GM18507 (cell line): ENCODE data around the gene HOXA7.

Experiments
- DNase-seq: peaks from one replicate; pipeline ENCODE4 v3.0.0; 2011; ENCODE audit warnings: low read depth; ENCODE audit not compliant: insufficient read length; ENCODE audit errors: extremely low spot score
- FAIRE-seq: peaks from 2 replicates; lab custom pipeline; 2011; peaks lifted over from hg19 to GRCh38; lab: Jason Lieb, UNC

HOXA7 gene

DNA sequence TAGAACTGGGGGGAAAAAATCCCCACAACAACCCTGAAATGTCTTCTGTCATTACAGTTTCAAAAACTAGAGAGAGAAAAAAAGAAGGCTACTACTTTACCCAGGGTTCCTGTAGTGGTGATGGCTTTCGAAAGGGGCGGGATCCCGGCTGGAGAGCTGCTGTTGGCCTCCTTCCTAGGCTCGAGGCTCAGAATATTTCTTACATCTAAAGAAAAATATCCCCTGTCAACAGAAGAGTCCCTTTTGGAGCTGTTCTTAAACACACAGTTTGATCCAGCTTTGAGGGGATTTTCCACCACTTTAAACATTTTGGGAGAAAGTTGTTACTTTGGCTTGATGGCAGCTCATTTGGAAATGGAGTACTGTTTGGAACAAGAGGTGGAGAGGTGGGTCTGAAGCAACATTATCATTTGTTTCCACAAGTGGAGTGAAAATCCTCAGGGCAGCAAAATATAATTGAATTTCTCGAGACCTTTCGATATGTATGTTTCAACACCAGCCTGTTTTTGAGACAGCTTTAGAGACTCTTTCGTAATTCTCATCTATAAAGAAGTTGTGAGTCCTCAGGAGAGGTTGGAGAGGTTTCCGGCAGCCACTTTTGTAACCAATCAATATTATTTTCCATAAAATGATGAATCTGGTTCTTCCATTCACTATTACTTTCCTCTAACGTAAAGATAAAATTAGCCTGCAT lies 38.4 kb upstream of the HOXA7 start:
- DNase-seq = no peak
- FAIRE-seq = no peak

DNA sequence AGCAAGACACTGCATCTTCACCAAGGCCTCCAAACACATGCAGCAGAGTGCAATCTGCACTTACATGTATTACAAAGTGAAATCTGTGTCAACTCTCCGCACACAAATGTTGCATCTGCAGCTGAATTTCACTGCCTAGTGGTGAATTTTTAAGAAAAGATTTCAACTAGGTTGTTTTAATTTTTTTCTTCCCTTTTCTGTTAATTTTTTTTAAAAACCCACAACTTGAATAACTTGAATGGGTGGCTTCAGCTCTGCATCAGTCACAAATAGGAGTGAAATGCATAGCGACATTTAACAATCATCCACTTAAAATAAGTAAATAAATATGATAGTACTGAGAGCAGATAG lies 37.5 kb upstream of the HOXA7 start:
- DNase-seq (no peak), FAIRE-seq (no peak)

DNA sequence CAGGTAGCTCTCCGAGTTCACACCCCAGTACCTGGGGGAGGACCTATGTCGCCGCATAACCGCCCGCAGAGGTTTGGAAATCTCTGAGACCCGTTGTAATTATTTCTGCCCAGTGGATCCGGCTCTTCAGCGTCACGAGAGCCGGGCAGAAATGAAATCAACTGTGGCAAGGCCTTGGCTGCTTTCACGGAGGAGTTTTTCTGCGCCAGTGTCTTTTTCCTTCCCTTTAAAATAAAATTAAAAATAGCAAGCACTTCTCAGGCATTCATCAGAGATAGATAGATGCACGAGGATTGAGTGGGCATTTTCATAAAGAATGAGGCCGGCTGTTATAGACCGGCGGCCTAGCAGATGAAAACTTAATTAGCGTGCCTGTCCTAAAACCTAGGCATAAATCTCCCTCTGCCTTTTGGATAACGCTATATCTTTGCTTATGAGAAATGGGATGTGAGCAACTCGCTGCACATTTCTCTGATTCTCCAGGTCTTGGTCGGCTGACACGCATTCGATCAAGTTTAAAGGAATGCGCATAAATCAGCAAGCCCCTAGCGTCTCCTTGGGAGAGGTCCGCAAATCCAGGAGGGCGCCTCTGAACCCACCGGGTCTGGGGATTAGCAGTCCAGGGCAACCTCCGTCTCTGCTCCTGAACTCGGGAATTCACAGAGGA lies 37.0 kb upstream of the HOXA7 start:
- no peak for DNase-seq
- FAIRE-seq = no peak

DNA sequence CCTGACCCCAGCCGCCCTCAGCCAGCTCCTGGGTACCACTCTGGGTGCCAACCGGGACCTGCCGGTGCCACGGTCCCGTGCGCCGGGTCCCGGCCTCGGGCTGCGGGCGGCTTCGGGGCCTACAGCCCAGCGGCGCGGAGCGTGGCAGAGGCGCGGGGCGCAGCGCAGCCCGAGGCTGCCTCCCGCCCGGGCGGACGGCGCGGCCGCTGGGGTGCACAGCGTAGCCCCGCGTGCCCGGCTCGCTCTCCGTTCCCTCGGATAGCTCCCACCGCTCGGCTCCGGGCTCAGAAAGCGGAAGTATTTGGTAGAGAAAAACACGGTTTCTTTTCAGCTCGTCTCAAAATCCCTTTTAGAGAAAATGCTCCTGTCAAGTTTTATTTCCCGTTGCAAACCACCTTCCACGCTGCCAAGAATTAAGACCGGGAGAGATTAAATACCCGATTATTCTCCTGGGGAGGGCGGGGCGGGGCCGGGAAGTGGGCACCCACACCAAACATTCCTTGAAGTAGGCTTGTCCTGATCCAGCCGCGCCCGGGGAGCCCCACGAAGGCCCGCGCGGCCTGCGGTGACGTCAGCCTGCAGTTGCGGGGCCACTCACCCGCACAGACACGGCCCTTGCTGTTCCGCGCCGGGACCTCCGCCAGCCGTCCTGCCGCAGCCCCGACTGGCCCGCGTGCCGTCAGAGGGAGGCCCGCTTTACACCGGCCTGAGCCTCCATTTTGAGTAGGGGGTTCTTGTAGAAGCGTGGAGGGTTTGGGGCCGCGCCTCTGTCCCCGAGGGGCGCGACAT lies 36.3 kb upstream of the HOXA7 start:
- FAIRE-seq (no peak), DNase-seq (no peak)

DNA sequence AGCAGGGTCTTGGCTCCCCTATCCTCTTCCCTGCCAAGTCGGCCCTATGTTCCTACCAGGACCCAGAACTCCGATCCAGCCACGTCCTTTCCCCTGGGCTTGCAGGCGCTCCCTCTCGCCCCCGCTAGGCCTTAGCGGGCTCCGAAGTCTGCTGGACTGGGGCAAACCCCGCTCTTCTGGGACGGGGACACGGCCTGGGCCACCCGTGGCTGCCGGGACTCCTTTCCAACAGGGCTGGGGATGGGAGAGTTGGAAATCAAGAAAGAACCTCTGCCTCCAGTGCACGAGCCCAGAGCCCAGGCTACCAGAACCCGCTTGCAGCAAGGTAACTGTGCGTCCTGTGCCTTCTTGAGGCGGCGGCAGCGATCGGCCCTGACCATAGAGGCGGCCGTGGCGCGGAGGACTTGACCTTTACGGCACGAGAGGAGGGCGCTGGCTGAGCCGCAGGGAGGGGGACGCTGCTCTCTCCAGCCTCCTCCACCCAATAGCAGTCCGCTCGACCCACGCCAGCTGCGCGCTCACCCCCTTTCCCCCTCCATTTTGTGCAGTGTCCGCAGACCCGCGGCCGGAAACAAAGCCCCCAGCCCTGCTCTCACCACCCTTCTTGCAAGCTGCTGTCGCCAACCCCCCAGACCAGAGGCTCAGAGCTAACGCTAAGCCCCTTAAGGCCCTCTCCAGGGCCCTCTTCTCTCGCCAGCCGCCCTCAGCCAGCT lies 35.5 kb upstream of the HOXA7 start:
- FAIRE-seq (no peak), DNase-seq (no peak)

DNA sequence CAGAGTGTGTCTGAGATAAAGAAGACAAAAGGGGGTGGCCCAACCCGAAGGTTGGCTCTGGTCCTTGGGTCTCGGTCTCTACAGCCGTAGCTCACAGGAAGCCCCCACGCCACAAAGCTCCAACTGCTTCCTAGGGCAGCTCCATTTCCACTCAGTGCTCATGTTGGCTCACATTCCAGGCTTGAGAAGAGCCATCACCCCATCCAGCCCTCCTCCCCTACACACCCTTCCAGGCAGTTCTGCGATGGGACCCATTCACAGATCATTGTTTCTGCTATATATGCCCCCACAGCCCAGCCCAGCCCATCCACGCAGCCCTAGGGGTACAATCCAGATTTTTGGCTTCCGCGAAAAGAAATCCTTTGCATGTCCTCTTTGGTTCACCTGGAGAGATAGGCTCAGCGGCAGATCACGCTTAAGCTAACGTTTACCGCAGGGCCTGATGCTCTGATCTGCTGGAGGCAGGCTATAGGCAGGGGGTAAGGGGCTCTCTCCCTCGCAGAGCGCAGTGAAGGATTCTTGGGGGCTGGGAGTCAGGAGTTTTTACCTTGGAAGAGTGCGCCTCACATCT lies 34.8 kb upstream of the HOXA7 start:
- FAIRE-seq = no peak
- no peak for DNase-seq

DNA sequence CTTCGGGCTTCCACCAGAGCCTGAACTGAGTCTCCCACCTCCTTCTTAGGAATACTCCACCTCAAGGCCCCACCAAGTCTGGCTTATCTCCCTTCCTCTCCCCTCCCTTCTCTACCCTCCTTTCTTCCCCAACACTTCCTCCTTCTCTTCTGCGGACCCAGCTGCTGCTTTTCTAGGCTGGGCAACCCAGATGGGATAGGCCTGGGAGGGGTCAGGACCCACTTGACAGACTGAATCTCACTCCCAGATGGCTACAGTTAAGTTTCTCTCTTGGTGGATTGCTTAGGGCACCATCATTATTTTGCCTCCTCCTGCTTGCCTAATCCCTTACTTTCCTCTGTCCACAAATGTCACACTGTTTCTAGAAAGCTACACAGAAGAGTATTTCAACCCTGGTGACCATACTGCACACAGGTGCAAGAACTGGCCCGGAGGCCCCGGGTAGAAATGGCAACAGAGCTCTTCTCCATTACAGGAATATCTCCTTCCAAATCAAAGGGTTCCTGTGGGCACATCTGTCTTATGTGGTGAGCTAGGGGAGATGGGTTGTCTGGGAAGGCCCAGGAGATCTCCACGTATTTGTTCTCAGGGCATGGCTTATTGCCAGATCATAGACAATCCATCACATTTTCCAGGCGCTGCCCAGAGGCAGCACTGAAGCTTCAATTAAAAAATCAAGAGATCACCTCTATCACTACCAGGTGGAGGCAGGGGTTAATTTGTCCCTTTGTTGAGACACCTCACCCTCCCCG lies 33.7 kb upstream of the HOXA7 start:
- DNase-seq (no peak), FAIRE-seq (no peak)

DNA sequence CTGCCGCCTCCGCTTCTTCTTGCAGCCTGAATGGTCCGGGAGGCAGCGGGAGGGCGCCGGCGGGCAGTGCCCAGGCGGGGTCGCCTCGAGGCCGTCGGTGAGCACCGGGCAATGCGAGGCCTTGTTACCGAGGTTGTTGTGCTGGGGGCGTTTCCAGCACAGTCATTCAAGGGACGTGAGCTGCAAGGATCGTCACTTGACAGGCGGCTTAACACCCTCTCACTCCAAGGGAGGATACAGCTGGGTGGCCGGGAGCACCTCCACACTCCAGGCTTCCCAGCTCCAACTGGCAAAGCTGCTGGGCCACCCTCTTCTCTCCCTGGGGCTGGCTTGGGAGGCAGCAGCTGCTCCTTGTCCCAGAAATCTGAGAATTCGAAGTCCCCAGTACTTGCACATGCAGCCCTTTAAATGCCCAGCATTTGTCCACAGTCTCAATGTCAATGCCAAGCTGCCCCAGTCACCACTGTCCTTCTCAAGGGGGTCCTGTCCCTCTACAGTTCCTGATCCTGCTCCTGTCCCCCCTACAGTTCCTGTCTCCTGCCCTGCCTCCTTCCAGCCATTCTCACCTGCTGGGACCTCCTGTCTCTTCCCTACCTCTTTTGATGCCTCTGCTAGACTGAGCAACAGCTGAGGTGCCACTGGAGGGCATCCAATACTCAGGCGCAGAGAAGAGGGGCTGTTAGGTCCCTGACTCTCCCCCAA lies 33.0 kb upstream of the HOXA7 start:
- FAIRE-seq = no peak
- no peak for DNase-seq

DNA sequence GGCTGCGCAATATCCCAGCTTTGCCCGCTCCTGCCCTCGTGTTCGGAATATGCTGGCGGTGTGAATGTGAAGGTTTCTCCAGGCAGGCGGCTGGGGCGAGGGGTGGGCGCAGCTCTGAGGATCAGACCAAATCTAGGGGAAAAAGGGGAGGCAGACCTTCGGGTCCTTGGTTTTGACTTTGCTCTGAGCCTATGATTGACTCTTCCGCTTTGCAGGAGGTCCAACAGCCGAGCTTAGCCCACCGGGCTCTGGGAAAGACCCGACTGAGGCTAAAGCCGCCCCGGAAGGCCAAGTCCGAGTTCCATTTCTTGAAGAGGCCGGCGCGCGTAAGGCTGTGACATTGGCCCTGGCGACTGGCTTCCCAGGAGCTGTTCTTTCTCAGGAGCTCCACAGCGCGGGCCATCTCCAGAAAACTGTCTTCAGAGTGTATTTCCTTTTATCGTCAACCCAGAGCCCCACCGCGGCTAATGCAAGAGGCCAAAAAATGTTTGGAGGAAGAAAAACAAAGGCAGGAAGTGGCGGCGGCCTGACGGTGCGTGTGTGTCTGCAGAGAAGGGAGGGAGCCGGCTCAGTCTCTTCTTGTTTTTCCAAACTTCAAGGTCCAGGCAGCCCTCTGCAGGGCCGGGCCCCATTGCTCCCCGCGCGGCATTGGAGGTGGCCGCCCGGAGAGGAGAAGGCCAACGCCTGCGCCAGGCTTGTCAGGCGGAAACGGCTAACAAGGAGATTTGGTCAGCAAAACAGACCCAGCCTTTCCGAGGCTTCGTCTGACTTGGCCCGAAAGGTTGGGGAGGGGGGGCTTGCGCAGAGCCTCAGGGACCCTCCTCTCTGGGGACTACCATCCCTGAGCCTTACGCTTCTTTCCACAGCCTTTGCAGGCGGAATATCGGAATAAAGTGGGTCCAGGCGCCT lies 32.2 kb upstream of the HOXA7 start:
- DNase-seq = no peak
- FAIRE-seq = no peak

DNA sequence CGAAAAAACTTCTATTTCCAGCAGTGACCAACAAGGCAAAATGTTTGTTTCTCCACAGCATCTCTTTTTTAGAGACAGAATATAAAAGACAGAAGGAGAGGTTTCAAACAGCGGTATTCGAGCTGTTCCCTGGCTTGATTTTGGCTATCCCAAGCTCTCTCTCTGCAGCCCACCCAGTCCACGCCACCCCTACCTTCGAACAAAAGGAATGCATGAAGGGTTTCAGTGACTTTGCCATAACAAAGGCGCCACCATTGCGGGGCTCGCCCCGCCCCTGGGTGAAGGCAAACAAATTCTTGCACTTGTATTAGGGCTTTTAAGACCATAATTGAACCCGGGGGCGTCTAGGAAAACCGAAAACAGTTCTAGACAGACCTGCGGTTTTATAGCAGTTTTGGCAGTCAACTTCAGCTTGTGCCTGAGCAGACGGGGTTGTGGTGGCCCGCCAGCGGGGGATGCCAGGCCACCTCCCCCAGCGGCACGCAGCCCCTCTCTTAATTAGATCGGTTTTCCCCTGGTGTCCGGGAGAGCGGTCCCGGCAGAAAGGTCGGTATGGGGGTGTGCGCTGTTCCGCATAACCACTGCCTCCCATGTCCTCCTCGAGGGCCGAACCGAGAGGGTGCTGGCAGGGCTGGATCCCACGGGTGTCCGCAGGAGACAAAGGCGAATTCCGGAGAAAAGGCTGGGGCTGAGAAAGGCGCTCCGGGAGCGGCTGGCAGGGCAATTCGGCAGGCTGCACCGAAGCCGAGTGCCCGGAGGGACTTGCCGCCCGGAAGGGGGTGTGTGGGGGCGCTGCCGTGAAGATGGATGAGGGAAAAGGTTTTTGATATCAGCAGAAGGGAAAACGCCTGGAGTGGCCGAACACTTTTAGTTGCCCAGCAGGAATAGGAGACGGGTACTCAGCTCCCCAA lies 31.3 kb upstream of the HOXA7 start:
- DNase-seq = no peak
- no peak for FAIRE-seq

DNA sequence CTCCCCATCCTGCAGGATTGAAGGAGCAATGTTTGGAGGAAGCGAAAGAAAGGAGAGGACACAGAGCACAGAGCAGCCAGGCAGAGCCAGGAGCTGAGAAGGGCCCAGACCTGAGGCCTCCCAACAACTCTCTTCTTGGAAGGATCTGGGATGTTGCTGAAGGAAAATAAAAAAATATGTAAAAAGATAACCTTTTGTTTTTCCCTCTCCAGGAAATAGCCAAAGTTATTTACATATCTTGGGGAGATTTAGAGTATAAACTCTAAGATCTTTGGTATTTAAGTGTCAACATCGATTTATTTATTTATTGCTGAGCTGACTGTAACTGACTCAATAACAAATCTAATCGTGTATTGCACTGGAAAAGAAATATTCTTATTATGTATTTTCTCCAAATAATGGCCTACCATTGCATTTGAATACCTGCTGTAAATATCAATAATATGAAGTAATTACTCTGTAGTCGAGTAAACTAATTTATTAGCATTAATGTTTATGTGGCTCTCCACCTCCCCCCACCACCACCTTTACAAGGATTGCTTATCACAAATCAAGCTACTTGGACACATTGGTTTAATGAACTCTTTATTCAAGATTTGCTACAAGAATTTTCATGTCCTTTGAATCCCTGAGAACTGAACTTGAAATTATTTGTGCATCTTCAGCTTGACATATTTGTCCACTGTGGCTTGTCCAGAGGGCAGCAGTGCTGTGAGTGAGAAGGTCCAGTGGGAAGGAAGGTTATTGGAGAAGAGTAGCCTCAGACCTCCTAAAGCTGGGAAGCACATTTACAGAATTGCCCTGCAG lies 30.4 kb upstream of the HOXA7 start:
- DNase-seq (no peak), FAIRE-seq (no peak)

DNA sequence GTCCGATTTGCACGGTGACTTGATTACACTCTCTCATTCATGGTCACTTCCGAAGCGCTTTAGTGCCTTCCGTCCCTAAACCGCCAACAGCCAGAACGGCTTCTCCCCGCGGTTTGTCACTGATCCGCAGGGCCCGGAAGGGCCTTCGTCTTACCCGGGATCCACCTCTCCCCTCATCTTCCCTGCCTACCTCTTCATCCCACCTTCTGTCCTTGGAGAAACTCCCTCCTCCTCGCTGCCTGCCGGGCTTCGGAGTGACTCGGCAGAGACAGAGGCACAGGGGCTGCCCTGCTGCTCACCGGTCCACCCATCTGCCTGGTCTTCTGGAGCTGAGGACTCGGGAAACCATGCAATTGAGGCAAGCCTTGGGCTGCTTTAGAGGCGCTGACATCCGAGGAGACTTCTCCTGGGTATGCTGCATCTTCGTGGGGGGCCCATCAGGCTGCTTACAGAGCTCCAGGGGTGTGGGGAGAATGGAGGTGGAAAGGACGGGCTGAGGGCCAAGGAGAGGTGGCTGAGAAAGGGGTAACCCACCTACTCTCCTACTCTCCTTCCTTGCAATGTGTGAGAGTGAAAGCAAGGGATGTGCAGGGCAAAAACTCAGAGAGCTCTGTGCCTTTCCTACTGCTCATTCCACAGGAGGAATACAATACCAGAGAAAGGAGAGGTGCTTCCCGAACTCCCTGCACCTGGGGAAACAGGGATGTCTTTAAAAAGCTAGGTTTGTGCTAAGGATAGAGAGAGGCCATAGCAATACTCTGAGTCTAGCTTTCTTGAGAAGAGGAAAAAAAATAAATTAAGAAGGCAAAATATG lies 29.6 kb upstream of the HOXA7 start:
- DNase-seq (no peak), FAIRE-seq (no peak)

DNA sequence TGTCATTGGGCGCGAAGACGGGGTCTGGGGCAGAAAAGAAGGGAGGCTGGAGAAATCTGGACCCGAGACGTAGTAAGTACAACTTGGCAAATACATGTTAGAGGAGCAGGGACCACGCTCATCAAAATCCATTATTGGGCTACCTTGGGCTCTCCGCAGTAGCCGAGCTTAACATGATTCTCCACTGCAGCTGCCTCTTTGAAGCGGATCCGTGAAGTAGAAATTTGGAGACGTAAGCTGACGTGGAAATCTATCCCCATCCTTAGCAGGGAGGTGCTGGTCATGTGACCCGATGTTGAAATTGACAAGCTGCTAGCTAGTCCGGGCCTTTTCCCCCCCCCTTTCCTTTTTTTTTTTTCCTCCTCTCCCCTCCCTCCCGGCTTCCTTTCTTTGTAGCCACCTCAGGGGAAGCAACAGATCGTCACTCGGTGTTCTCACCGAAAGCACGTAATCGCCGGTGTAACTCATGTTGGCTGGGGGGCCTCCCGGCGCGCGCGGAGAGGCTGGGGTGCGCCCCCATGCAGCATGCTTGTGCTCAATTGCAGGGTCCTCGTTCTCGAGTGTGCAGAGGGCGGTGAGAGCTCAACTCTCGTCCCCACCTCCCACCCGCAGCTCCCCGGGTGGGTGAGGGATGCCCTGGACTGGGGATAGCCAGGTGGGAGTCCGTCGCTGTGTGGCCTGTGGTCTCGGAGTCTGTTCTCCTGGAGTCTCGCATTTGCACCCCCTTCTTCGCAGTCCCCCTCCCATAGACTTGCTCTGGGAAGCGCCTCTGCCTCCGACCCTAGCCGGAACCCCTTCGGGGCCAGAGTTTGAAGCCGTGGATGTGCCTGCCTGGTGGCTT lies 28.8 kb upstream of the HOXA7 start, which contains the start of gene HOXA11:
TSS of gene HOXA11 (minus strand) at position 220 of the 841 bp plus-strand sequence. CDS start at position 132, 88 bp downstream.
- FAIRE-seq = no peak
- DNase-seq = no peak

DNA sequence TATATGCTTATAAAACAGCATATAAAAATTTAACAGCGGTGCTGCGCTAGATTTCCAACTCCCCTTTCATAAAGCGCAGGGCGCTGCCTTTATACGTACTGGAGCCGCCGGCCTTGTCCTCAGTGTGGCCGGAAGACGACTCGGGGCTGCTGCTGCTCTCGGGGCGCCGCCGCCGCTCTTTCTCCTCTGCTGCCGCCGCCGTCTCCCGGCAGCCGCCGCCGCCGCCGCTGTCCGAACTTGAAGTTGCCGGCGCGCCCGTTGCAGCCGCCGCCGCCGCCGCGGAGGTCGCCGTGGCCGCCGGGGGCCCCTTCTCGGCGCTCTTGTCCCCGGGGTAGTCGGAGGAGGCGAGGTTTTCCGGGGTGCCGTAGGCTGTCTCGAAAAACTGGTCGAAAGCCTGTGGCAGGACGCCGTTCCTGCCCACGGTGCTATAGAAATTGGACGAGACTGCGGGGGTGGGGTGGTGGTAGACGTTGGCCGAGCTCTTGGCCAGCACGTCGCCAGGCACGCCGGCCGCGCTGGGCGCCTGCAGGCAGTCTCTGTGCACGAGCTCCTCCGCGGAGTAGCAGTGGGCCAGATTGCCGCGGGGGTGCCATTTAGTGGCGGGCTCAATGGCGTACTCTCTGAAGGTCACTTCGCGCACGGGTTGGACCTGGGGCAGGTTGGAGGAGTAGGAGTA lies 28.0 kb upstream of the HOXA7 start:
- DNase-seq (no peak), FAIRE-seq (no peak)
